ENCODE data around the gene RAB3C.
A peak's percentile ranks its signal among the peaks of the same experiment; 100 is the strongest.

RAB3C gene

GRCh38 chr5:58885260-58885659, 302.4 kb downstream of the RAB3C start:
- DNase-seq (ENCODE audit: low read depth, low spot score) = no peak

- peak; percentile 80 for DNase-seq (ENCODE audit: low read depth, low spot score)
Observed at GRCh38 chr5:58886315-58887207, 303.7 kb downstream of the RAB3C start.

DNA sequence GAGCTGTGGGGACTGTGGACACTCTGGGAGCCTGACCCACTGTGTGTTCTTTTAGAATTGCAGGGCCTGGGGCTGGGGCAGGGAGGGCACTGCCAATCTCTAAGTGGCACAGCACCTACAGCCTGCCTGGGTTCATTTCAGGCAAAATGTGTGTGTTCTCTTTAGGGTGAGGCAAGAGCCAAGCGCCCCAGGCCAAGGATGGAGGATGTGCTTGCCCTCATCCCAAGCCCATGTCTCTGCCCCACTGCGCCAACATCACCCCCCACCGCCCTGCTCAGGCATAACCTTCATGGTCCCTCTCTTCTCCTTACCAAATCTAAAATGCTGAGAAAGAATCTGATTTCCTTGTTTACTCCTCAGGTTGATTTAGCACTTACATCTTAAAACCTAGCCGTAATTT, 304.4 kb downstream of the RAB3C start:
- DNase-seq (ENCODE audit: low read depth, low spot score) = no peak

DNA sequence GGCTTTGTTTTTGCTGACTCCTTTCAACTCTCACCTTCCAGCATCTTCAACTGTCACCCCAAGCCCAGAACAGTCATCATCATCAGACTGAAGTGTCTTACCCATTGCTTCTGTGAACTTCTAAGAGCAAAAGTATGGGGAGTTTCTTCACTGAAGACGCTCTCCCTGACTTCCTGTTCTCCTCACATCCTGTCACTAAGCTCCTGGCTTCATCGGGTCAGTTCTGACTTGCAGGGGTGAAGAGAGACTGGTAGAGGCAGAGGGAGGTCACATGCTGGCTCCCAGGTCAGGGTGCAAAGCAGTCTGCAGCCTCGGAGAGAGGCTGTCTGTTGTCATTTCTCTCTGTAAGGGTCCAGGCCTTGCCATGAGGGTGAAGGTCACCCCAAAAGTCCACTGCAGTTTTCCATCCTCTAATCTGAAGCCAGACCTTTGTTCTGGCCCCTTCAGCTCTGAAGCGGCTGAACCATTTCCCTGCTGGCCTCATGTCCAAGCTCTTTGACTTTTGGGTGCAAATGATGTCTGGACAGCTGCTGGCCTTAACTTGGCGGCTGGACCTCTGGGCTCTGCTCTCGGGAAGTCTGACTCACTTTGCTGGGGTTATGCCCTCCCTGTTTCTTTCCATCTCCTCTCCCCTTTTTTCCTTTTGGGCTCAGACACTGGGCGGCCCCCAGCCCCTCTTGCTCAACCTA, 305.0 kb downstream of the RAB3C start:
- DNase-seq (ENCODE audit: low read depth, low spot score) = no peak

- DNase-seq (ENCODE audit: low read depth, low spot score) = no peak
Observed at GRCh38 chr5:58890265-58890664, 307.4 kb downstream of the RAB3C start.

- no peak for DNase-seq (ENCODE audit: low read depth, low spot score)
Observed at GRCh38 chr5:58890701-58891085, 307.8 kb downstream of the RAB3C start.

GRCh38 chr5:58891086-58891970, 308.5 kb downstream of the RAB3C start:
- peak; percentile 84 for DNase-seq (ENCODE audit: low read depth, low spot score)

- no peak for DNase-seq (ENCODE audit: low read depth, low spot score)
Observed at GRCh38 chr5:58891971-58892343, 309.1 kb downstream of the RAB3C start.

- no peak for DNase-seq (ENCODE audit: low read depth, low spot score)
Observed at GRCh38 chr5:58893551-58893950, 310.7 kb downstream of the RAB3C start.

DNA sequence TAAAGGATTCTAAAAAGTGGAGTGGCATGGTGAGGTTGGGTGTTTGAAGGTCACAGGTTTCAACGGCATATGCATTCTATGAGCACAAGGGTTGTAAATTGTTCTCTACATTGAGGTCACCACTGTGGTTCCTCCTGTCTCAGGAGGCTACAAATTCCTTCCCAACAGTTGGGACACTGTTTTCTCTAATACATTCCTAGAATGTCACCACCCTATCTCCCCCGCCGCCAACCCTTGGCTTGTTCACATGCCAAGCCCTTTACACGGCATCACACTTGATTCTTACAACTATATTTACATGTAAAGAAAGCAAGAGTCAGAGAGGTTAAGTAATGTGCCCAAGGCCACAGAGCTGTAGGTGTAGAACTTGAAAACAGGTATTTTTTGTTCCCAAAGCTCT, 315.1 kb downstream of the RAB3C start:
- no peak for DNase-seq (ENCODE audit: low read depth, low spot score)

GRCh38 chr5:58898538-58898937, 315.7 kb downstream of the RAB3C start:
- no peak for DNase-seq (ENCODE audit: low read depth, low spot score)

DNA sequence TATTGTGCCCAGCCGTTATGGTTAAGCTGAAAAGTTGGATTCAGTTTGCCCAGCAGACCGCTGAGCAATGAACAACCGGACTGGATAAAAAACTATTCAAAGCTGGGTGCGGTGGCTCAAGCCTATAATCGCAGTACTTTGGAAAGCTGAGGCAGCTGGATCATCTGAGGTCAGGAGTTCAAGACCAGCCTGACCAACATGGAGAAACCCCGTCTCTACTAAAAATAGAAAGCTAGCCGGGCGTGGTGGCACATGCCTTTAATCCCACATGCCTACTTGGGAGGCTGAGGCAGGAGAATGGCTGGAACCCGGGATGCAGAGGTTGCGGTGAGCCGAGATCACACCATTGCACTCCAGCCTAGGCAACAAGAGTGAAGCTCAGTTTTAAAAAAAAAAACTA, 318.4 kb downstream of the RAB3C start:
- DNase-seq (ENCODE audit: low read depth, low spot score) = no peak

- DNase-seq (ENCODE audit: low read depth, low spot score) = no peak
Observed at GRCh38 chr5:58902305-58902704, 319.4 kb downstream of the RAB3C start.

DNA sequence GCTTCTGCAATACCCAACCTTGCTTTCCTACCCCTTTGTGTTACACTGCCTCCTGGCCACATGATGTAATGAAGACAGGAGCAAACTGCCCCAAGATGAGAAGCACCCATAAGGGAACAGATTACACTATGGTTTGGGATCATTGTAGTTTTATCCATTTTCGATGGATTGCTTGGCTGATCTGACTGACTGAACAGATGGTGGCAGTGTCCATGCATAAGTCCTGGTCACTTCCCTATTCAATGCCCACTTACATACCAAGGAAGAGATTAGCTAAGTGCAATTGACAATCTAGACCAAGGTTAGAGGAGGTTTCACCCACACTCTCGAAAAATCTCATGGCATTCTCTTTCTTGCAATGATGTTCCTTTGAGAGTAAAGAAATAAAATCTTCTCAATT, 319.9 kb downstream of the RAB3C start:
- no peak for DNase-seq (ENCODE audit: low read depth, low spot score)

DNA sequence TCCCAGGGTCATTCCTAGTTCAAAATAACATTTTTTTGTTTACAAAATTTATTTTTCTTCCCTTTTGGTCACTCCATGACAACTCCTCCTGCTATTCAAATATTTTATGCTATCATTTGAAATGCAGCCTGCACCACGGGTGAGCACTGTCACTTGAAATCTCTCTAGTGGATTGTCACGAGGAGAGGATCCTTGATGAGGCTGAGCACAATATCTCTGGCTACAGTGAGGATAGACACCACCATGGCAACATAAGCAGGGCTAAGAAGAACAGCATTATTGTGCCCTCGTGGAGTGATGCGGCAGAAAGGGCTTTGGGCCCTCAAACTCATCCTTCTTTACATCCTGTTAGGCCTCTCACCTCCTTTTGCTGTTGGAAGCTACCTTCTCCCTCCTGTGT, 321.9 kb downstream of the RAB3C start:
- DNase-seq (ENCODE audit: low read depth, low spot score) = no peak

DNA sequence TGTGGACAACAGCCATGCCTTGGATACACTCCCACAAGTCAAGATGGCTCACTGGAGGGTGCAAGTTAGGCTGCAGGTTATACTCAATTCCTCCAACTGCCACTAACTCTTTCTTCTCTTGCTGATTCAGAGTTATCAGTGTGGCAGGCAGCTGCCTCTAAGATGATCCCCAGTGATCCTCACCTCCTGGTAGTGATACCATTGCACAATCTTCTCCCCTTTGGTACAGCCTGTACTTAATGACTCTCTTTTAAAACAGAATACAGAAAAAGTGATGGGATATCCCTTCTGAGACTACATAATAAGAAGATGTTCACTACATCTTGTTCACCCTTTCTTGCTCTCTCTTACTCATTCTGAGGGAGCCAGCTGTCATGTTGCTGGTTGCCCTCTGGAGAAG, 323.1 kb downstream of the RAB3C start:
- no peak for DNase-seq (ENCODE audit: low read depth, low spot score)
